PC-3 (cell line): ENCODE measurements around the gene DTNBP1.

Experiments
- CTCF ChIP-seq: fragments of 300-600 bp; sonication (generic); conservative IDR thresholded peaks from 2 replicates; pipeline ENCODE4 v1.5.1; 2017; ENCODE audit warnings: antibody characterized with exemption, low read depth, mild to moderate bottlenecking, low read length
- EZH2 ChIP-seq: fragments of 300-600 bp; sonication (generic); IDR thresholded peaks from one replicate; pipeline ENCODE4 v1.6.1; 2017; ENCODE audit warnings: antibody characterized with exemption, mild to moderate bottlenecking, low read length; ENCODE audit not compliant: unreplicated experiment
- EZH2phosphoT487 ChIP-seq: fragments of 300-600 bp; sonication (generic); IDR thresholded peaks from 2 replicates; pipeline ENCODE4 v1.6.1; 2018; ENCODE audit warnings: mild to moderate bottlenecking, antibody characterized with exemption, low read length, borderline replicate concordance

GRCh38 chr6:15595461-15596173, 67.2 kb downstream of the DTNBP1 start:
- TF ChIP-seq CTCF: no peak
- TF ChIP-seq EZH2phosphoT487: no peak
- no peak for TF ChIP-seq EZH2
